Astrocyte of the cerebellum (primary cell): ENCODE results near the gene CCDC195.
"Not testable (repeated sequence)": the region's sequence is repeated elsewhere in the genome, so short reads cannot be mapped to it uniquely, and the experiment has no call there.

ENCODE experiments used
- DNase-seq: peaks from one replicate; pipeline ENCODE4 v3.0.0-alpha.2; 2011; ENCODE audit warnings: low read depth
- H3K4me3 ChIP-seq: 2 replicates; pipeline ENCODE4 v1.5.1; 2011; ENCODE audit warnings: mild to moderate bottlenecking, low read depth, low read length, moderate library complexity
- in situ Hi-C: cut with HindIII; loops from 2 replicates; pipeline ENCODE4 v1.10.0; 2017; ENCODE audit warnings: low sequenced_read_pairs
- TF ChIP-seq, protein P1 (sequence below): IDR thresholded peaks from 2 replicates; pipeline ENCODE4 v1.5.1; 2012; ENCODE audit warnings: low read length, low read depth, moderate library complexity, mild to moderate bottlenecking; ENCODE audit errors: missing control alignments

The CCDC195 gene

DNA sequence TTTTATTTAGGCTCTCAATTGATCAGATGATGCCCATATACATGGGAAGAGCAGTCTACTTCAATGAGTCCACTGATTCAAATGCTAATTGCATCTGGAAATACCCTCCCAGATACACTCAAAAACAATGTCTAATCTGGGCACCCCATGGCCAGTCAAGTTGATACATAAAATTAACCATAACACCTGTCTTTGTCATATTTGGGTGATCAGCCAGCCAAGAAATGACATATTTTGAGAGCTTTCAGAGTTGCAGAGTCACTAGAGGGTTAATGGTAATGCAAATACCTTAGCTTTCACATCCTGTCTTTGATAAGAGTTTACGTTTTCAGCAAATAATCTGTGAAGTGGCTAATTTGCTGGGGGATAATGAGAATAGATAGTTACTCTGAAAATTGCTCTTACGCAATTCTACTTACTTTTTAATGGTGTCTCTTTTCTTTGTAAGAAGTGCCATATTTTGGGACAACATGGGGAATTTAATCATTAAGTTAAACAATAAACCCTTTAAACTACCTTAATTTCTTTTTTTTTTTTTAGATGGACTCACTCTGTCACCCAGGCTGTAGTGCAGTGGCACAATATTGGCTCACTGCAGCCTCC lies 49.1 kb downstream of the CCDC195 start:
- DNase-seq, result no peak
- TF ChIP-seq, protein P1, sequence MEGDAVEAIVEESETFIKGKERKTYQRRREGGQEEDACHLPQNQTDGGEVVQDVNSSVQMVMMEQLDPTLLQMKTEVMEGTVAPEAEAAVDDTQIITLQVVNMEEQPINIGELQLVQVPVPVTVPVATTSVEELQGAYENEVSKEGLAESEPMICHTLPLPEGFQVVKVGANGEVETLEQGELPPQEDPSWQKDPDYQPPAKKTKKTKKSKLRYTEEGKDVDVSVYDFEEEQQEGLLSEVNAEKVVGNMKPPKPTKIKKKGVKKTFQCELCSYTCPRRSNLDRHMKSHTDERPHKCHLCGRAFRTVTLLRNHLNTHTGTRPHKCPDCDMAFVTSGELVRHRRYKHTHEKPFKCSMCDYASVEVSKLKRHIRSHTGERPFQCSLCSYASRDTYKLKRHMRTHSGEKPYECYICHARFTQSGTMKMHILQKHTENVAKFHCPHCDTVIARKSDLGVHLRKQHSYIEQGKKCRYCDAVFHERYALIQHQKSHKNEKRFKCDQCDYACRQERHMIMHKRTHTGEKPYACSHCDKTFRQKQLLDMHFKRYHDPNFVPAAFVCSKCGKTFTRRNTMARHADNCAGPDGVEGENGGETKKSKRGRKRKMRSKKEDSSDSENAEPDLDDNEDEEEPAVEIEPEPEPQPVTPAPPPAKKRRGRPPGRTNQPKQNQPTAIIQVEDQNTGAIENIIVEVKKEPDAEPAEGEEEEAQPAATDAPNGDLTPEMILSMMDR, result no peak
- no peak overlapping the region for H3K4me3 ChIP-seq
- in situ Hi-C loops, result no loop called here

DNA sequence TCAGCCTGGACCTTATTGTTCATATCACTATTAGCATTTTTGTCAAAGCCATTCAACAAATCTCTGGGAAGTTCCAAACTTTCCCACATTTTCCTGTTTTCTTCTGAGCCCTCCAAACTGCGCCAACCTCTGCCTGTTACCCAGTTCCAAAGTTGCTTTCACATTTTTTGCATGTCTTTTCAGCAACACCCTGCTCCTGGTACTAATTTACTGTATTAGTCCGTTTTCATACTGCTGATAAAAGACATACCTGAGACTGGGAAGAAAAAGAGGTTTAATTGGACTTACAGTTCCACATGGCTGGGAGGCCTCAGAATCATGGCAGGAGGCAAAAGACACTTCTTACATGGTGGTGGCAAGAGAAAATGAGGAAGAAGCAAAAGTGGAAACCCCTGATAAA lies 52.8 kb downstream of the CCDC195 start:
- in situ Hi-C loops, H3K4me3 ChIP-seq, DNase-seq: not testable (repeated sequence)

DNA sequence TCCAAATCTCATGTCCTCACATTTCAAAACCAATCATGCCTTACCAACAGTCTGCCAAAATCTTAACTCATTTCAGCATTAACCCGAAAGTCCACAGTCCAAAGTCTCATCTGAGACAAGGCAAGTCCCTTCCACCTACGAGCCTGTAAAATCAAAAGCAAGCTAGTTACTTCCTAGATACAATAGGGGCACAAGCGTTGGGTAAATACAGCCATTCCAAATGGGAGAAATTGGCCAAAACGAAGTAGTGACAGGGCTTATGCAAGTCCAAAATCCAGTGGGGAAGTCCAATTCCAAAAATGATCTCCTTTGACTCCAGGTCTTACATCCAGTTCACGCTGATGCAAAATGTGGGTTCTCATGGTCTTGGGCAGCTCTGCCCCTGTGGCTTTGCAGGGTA lies 54.5 kb downstream of the CCDC195 start:
- H3K4me3 ChIP-seq, in situ Hi-C loops, DNase-seq: not testable (repeated sequence)

DNA sequence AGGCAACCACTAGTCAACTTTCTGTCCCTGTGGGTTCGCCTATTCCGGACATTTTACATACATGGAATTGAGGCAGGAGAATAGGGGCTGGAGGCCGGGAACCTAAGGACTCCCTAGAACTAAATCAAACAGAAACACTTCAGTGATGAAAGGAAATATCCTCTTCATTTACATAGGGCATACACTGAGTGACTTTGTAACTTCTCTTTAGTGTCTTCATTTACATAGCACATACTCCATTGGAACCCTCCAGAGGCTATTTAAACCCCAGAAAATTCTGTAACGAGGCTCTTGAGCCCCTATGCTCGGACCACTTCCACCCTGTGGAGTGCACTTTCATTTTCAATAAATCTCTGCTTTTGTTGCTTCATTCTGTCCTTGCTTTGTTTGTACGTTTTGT lies 56.5 kb downstream of the CCDC195 start:
- DNase-seq, result no peak
- TF ChIP-seq, protein P1, result no peak
- in situ Hi-C loops, result no loop called here

DNA sequence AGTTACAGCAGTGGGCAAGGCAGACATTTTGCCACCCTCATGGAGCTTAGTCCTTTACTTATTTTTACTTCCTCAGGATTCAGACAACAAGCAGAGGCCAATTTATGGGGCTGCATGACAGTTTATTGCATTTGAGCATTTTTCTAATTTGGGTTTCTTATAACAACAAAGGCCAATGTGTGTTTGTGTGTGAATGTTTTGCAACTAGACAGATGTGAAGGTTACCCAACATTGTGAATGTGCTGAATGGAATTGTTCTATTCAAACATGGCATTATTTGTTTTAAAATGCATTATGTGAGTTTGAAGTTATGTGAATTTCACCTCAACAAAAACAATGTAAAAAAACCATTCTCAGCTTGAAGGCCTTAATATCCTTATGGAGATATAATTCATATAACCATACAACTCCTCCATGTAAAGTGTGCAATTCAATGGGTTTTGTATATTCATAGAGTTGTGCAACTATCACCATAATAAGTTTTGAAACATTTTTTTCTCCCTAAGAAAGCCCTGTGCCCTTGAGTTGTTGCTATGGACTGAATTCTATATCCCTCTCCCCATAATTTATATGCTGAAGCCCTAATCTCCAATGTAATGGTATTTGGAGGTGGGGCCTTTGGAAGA lies 57.3 kb downstream of the CCDC195 start:
- in situ Hi-C loops, result no loop called here
- DNase-seq, result no peak
- TF ChIP-seq, protein P1, result no peak
- H3K4me3 ChIP-seq, result no peak overlapping the region

More for the DNA sequence above, 56.5 kb downstream of the CCDC195 start:
- no peak overlapping the region for H3K4me3 ChIP-seq

DNA sequence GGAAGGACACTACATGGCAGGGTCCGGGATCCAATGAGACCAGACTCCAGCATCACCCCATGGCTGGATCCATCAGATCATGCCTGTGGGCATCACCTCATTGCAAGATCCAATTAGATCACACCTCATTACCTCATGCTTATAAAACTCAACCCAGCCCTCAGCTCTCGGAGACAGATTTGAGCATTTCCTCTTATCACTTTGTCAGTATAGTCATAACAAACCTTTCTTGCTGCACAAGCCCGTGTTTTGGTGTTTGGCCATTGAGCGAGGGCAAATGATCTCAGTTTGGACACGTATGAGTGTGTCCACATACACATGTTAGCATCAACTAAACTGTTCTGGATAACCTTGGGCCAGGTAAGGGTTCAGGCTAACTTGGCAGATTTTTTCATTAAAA lies 58.8 kb downstream of the CCDC195 start:
- TF ChIP-seq, protein P1, result no peak
- in situ Hi-C loops, result no loop called here
- H3K4me3 ChIP-seq, result no peak overlapping the region

DNA sequence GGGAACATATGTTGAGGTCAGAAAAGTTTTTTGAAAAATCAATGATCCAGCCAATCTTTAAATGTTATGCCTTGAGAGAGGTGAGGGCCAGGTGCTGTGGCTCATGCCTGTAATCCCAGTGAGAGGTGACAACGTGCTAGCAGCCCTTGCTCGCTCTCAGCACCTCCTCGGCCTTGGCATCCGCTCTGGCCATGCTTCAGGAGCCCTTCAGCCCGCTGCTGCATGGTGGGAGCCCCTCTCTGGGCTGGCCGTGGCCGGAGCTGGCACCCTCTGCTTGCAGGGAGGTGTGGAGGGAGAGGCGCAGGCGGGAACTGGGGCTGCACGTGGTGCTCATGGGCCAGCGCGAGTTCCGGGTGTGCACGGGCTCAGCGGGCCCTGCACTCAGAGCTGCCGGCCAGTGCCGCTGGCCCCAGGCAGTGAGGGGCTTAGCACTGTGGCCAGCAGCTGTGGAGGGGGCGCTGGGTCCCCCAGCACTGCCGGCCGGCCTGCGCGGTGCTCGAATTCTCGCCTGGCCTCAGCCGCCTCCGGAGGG lies 61.1 kb downstream of the CCDC195 start:
- no peak for DNase-seq
- TF ChIP-seq, protein P1, result no peak
- no peak overlapping the region for H3K4me3 ChIP-seq
- in situ Hi-C loops, result no loop called here

More for the DNA sequence above, 58.8 kb downstream of the CCDC195 start:
- no peak for DNase-seq
